ENCODE results near the gene SCGB3A1. TPM values are rescaled to one million over a fixed set of nuclear protein-coding genes. Genes with fewer than 3 reads are reported as not detected.

The SCGB3A1 gene
- total and polyA plus RNA-seq, 10 donors = 1.7 to 12.1 (median 7.1) TPM; not detected in 1

DNA sequence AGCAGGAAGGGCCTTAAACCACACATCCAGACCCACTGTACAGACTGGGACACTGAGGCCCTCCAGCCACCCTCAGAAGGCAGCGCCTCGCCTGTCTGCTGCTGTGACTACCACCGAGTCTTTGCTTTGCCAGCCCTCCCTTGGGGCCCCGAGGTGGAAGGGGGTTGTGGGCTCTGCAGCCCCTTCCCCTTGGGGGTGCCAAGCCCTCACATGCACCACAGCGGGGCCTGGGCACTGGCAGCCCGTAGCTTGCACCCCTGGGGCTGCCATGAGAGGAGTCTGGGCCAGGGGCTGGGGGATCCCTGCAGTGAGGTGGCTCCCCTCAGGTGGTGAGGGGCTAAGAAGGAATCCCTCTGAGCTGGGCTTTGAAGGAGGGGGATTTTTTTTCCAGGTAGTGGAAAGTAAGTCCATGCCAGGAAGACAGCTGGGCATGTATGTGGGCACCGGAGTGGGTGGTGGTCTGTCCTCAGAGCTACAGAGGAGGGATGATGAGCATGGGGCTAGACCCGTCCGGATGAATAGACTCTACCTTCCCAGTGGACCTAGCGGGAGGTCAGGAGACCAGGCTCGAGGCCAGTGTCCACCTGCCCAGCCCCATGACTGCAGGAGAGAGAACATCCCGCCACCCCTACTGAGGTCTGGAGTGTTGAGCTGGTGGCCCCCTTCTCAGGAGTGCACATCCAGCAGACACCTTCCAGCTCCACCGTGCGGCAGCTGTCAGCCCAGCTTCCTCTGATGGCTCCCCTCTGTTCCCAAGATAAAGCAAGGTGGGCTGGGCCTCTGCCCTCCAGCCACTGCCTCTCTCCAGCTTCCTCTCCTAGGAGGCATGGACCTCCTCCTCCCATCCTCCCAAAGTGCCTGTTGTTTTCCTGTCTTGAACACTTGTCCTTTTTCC is 42.2 kb upstream of the SCGB3A1 start:
- peaks cover 0 to 20% (median 0%) of the 10 kb centered on the region in 6 donors for H3K36me3 ChIP-seq
- H3K27me3 ChIP-seq (replicated peaks in 1 of 7) = peaks cover 0 to 14% (median 0%) of the 10 kb centered on the region in 7 donors
- WGBS, 5 donors = 72 to 85% (median 76%) methylated on average over 12 to 14 of the region's 14 CpGs
- peaks cover 0 to 22% (median 7%) of the 10 kb centered on the region in 6 donors for H3K4me1 ChIP-seq
- intact Hi-C loops (cut with DNase I; ENCODE audit: low total_unique reads) = no loop called here
- peak; percentile 56 for DNase-seq
- TF ChIP-seq POLR2AphosphoS5 (IDR thresholded peaks at IDR 0.05) (no peak), CTCF (IDR thresholded peaks at IDR 0.05 in 8 of 11, conservative IDR thresholded peaks at IDR 0.05 in 3 of 11) (no peak), POLR2A (IDR thresholded peaks at IDR 0.05) (no peak)
- H3K27ac ChIP-seq = no peak overlapping the region
- no peaks in the 10 kb centered on the region for H3K9me3 ChIP-seq
- H3K4me3 ChIP-seq = no peak overlapping the region

DNA sequence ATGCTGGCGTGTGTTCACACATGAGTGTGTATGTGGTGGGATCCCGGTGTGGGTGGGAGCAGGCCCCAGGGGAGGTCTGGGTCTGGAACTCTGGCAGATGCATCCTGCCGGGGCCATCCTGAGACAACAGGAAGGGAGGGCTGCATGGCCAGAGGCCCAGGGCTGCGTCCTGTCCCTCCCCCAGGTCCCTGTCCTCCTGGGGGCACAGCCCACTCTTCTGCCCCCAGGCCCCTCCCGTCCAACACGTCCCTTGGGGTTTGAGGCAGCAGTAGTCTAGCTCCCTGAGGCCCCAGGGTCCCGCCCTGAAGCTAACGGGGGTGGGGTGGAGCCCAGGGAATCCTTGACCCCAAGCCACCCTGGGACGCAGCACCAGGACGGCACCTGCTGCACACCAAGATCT is 41.5 kb upstream of the SCGB3A1 start:
- DNase-seq = peak; percentile 74
- peaks cover 0 to 14% (median 0%) of the 10 kb centered on the region in 7 donors for H3K27me3 ChIP-seq (replicated peaks in 1 of 7)
- intact Hi-C loops (cut with DNase I; ENCODE audit: low total_unique reads) = no loop called here
- H3K36me3 ChIP-seq = peaks cover 0 to 26% (median 0%) of the 10 kb centered on the region in 6 donors
- no peak overlapping the region for H3K27ac ChIP-seq
- peaks cover 0 to 30% (median 13%) of the 10 kb centered on the region in 6 donors for H3K4me1 ChIP-seq
- TF ChIP-seq POLR2AphosphoS5 (IDR thresholded peaks at IDR 0.05) (peak; percentile 39 to 73 (median 55)), POLR2A (IDR thresholded peaks at IDR 0.05) (no peak)
- H3K9me3 ChIP-seq = no peaks in the 10 kb centered on the region
- H3K4me3 ChIP-seq = no peak overlapping the region
- WGBS, 5 donors = 30 to 68% (median 59%) methylated on average over 4 to 10 of the region's 10 CpGs

DNA sequence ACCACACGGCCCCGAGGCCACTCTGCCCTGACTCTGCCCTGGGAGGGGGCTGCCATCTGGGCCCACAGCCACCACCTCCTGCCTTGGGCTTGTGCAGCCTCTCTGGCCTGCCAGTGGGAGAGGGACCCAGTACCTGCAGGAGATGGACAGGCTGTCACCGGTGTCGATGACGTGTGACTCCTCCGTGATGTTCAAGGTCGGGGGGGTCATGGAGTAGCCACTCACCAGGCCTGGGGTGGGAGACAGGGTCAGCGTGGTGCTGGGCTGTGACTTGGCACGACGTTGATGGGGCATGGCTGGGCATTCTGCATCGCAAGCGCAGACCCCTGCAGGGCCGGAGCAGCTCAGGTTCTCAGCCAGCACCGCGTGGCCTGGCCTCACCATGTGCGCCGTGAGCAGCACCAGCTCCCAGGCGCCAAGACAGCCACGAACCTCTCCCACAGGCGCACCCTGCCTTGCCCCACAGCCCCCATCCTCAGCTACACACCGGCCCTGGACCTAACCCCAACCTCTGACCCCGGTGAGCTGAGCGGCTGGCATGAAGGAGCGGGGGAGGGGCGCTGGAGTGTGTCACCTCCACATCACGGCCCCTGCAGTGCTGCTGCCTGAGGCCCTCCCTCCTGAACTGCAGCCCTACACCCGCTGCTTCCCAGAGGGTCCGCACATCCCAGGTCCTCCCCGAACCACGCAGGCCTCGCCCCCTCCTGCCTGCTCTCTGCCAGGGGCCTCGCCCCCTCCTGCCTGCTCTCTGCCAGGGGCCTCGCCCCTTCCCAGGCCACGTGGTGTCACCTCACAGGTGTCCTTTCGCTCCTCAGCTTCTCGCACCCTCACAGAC is 40.5 kb upstream of the SCGB3A1 start:
- WGBS, 5 donors = 79 to 85% (median 80%) methylated on average over 21 to 36 of the region's 36 CpGs
- intact Hi-C loops (cut with DNase I; ENCODE audit: low total_unique reads) = no loop called here
- peaks cover 0 to 39% (median 15%) of the 10 kb centered on the region in 6 donors for H3K4me1 ChIP-seq
- TF ChIP-seq POLR2A (IDR thresholded peaks at IDR 0.05) (no peak), POLR2AphosphoS5 (IDR thresholded peaks at IDR 0.05) (no peak), CTCF (IDR thresholded peaks at IDR 0.05 in 8 of 11, conservative IDR thresholded peaks at IDR 0.05 in 3 of 11) (no peak)
- peaks cover 0 to 14% (median 0%) of the 10 kb centered on the region in 7 donors for H3K27me3 ChIP-seq (replicated peaks in 1 of 7)
- no peak overlapping the region for H3K27ac ChIP-seq
- no peak for DNase-seq
- H3K9me3 ChIP-seq = no peaks in the 10 kb centered on the region
- H3K4me3 ChIP-seq = no peak overlapping the region
- H3K36me3 ChIP-seq = peaks cover 0 to 26% (median 0%) of the 10 kb centered on the region in 6 donors

DNA sequence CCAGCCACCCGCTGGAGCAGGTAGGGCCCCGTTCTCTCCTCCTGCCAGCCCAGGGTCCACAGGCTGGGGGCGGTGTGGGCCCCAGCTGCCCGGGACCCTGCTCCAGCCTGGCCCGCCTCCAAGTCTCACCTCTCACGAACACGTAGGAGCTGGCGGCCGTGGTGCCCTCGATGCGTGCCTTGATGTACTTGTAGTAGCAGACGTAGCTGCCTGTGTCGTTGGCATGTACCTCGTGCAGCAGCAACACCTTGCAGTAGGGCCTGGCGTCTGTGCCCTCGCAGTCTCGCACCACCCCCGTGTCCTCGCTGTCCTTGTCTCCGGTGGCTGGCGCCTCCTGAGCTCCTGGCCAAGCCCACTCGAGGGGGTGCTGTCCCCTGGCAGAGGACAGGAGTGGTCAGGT is 39.1 kb upstream of the SCGB3A1 start:
- intact Hi-C loops (cut with DNase I; ENCODE audit: low total_unique reads) = no loop called here
- 84 to 94% (median 87%) methylated on average over 4 to 22 of the region's 22 CpGs for WGBS, 5 donors

More for the DNA sequence above, 39.1 kb upstream of the SCGB3A1 start:
- no peaks in the 10 kb centered on the region for H3K9me3 ChIP-seq
- no peak for DNase-seq
- H3K4me3 ChIP-seq = no peak overlapping the region
- H3K27me3 ChIP-seq (replicated peaks in 1 of 7) = peaks cover 0 to 17% (median 0%) of the 10 kb centered on the region in 7 donors
- H3K4me1 ChIP-seq = peaks cover 0 to 39% (median 15%) of the 10 kb centered on the region in 6 donors
- peaks cover 0 to 26% (median 0%) of the 10 kb centered on the region in 6 donors for H3K36me3 ChIP-seq
- no peak overlapping the region for H3K27ac ChIP-seq
- TF ChIP-seq POLR2AphosphoS5 (IDR thresholded peaks at IDR 0.05) (no peak), POLR2A (IDR thresholded peaks at IDR 0.05) (no peak), CTCF (IDR thresholded peaks at IDR 0.05 in 8 of 11, conservative IDR thresholded peaks at IDR 0.05 in 3 of 11) (no peak)
